Adrenal gland (tissue), 12 donors: Measurements from ENCODE around the gene MKRN2. TPM values are rescaled to one million over a fixed set of nuclear protein-coding genes. Genes with fewer than 3 reads are reported as not detected.
"Not testable (repeated sequence)": the region's sequence is repeated elsewhere in the genome, so short reads cannot be mapped to it uniquely, and the experiment has no call there.

Experiments
- DNase-seq, 7 donors: peaks; one replicate each; pipeline ENCODE4 v3.0.0-alpha.2; 2019 to 2020
- H3K27ac ChIP-seq, 5 donors: fragments of 200-600 bp; sonication (generic) in 4 of 5; 1 replicate in 3 of 5; 2 replicates in 2 of 5; pipeline versions ENCODE4 v1.5.1 to v1.8.0; 2016 to 2020; ENCODE audit warnings: mild to moderate bottlenecking in 1 of 5
- H3K27me3 ChIP-seq: fragments of 200-600 bp; 2 replicates; pipeline ENCODE4 v1.8.0; 2021
- H3K36me3 ChIP-seq, 2 donors: fragments of 200-600 bp; replicated peaks in 1 of 2; 1 replicate in 1 of 2; 2 replicates in 1 of 2; pipeline versions ENCODE4 v1.5.1 to v1.8.0; 2018 to 2022
- H3K4me1 ChIP-seq, 2 donors: fragments of 200-600 bp; replicated peaks in 1 of 2; 1 replicate in 1 of 2; 2 replicates in 1 of 2; pipeline versions ENCODE4 v1.5.1 to v1.8.0; 2018 to 2021
- H3K4me3 ChIP-seq, 4 donors: fragments of 200-600 bp; sonication (generic) in 3 of 4; one replicate each; pipeline ENCODE4 v1.5.1; 2016 to 2018
- H3K9me3 ChIP-seq, 3 donors: fragments of 200-600 bp; sonication (generic) in 1 of 3; replicated peaks in 1 of 3; 1 replicate in 2 of 3; 2 replicates in 1 of 3; pipeline versions ENCODE4 v1.5.1 to v1.8.0; 2016 to 2021
- CTCF ChIP-seq, 6 experiments: fragments of 450-650 bp in 4 of 6; fragments of 200-600 bp in 2 of 6; sonication (generic) in 1 of 6; IDR thresholded peaks; 1 replicate in 5 of 6; 2 replicates in 1 of 6; pipeline versions ENCODE4 v1.5.1 to v1.8.0; 2016 to 2021; ENCODE audit warnings: antibody characterized with exemption in 6 of 6, mild to moderate bottlenecking in 2 of 6, moderate library complexity in 1 of 6
- POLR2A ChIP-seq, 2 donors: fragments of 450-650 bp; IDR thresholded peaks; one replicate each; pipeline ENCODE4 v1.6.1; 2017; ENCODE audit warnings: antibody characterized with exemption in 2 of 2, mild to moderate bottlenecking in 2 of 2, moderate library complexity in 1 of 2
- WGBS, 4 donors: extraction: QIAGEN DNeasy Blood & Tissue Kit in 2 of 4; methylation state at CpG; one replicate each; pipeline versions ENCODE4 v1.1.5 to v1.1.7; 2013 to 2017; 5-methylcytosine and 5-hydroxymethylcytosine counted together
- intact Hi-C, 2 donors: fragments of 100-400 bp; cut with DNase I; formaldehyde crosslinking; loops; one replicate each; pipeline versions ENCODE4 v1.14.1 to v1.15.0; 2022 to 2023
- polyA plus RNA-seq, 3 donors: library from polyadenylated mRNA; stranded (reverse); fragments of 200-250 nt in 2 of 3; fragments of 350-450 nt in 1 of 3; fragmentation: Illumina TruSeq in 1 of 3; extraction: RNeasy Lipid Tissue Mini Kit (QIAGEN cat#74804) in 1 of 3; gene quantifications; one replicate each; pipeline ENCODE4 v1.2.3, GENCODE V29; 2013 to 2014
- total RNA-seq, 9 donors: library from RNA; depleted of rRNA in 4 of 9; stranded (reverse); fragments of >200 nt in 4 of 9; fragments of 120-200 nt in 1 of 9; fragmentation: NEBNext Ultra II Directional in 1 of 9; extraction: Animal tissue kit (Norgen Biotek cat#: 25700) in 1 of 9; gene quantifications; one replicate each; pipeline versions ENCODE4 v1.1.0 to v1.2.4, GENCODE V29; 2013 to 2023
- donor health status: healthy with polysubstance abuse.
- donor health status: Bipolar disorder and iron deficiency.
- donor health status: DM: yes; HTN: yes; CAD: no.
- donor health status: DM: no; HTN: no; CAD: no.
- donor health status: DM: no; HTN: no; CAD: no.
- donor health status: DM: yes; HTN: yes; CAD: no.

MKRN2 gene
- total and polyA plus RNA-seq, 12 donors, result 15.8 to 40.9 (median 23.9) TPM

GRCh38 chr3:12527757-12528143 is 29.1 kb upstream of the MKRN2 start:
- intact Hi-C loops, result no loop called here
- no peaks in the 10 kb centered on the region for H3K9me3 ChIP-seq
- DNase-seq, result peak in 5 of 7 donors; percentile 12 to 37 (median 26)
- H3K4me3 ChIP-seq, result no peak overlapping the region
- peak overlapping the region in 2 of 5 donors; percentile 62 to 74 for H3K27ac ChIP-seq
- peaks cover 0 to 25% of the 10 kb centered on the region in 2 donors for H3K36me3 ChIP-seq
- no peaks in the 10 kb centered on the region for H3K27me3 ChIP-seq
- no peak for TF ChIP-seq CTCF (IDR thresholded peaks at IDR 0.05)
- TF ChIP-seq POLR2A (IDR thresholded peaks at IDR 0.05), result no peak
- H3K4me1 ChIP-seq, result peaks cover 4 to 6% of the 10 kb centered on the region in 2 donors
- 49 to 61% (median 57%) methylated on average over 3 of the region's 3 CpGs for WGBS, 4 donors

GRCh38 chr3:12532182-12532581 is 24.7 kb upstream of the MKRN2 start:
- no peaks in the 10 kb centered on the region for H3K9me3 ChIP-seq
- no peak for DNase-seq
- H3K27me3 ChIP-seq, result no peaks in the 10 kb centered on the region
- peaks cover 0 to 31% of the 10 kb centered on the region in 2 donors for H3K36me3 ChIP-seq
- intact Hi-C loops, result no loop called here
- TF ChIP-seq CTCF (IDR thresholded peaks at IDR 0.05) (no peak), POLR2A (IDR thresholded peaks at IDR 0.05) (no peak)
- WGBS, 4 donors, result 93 to 98% (median 96%) methylated on average over 5 of the region's 5 CpGs
- H3K27ac ChIP-seq, result no peak overlapping the region
- H3K4me3 ChIP-seq, result no peak overlapping the region
- peaks cover 0 to 4% of the 10 kb centered on the region in 2 donors for H3K4me1 ChIP-seq

- no peak for DNase-seq
- H3K9me3 ChIP-seq, result no peaks in the 10 kb centered on the region
- WGBS, 4 donors, result 85 to 87% (median 87%) methylated on average over 6 of the region's 6 CpGs
- intact Hi-C loops, result no loop called here
- no peaks in the 10 kb centered on the region for H3K4me1 ChIP-seq
- no peak overlapping the region for H3K27ac ChIP-seq
- TF ChIP-seq CTCF (IDR thresholded peaks at IDR 0.05), result peak; percentile 10 to 35 (median 24)
- no peak for TF ChIP-seq POLR2A (IDR thresholded peaks at IDR 0.05)
- no peaks in the 10 kb centered on the region for H3K27me3 ChIP-seq
- peaks cover 0 to 18% of the 10 kb centered on the region in 2 donors for H3K36me3 ChIP-seq
- H3K4me3 ChIP-seq, result no peak overlapping the region
Measured at GRCh38 chr3:12536423-12536822, 20.5 kb upstream of the MKRN2 start.

- H3K27me3 ChIP-seq, result no peaks in the 10 kb centered on the region
- DNase-seq, result no peak
- no peak overlapping the region for H3K4me3 ChIP-seq
- 74 to 79% (median 77%) methylated on average over 8 of the region's 8 CpGs for WGBS, 4 donors
- no peaks in the 10 kb centered on the region for H3K36me3 ChIP-seq
- intact Hi-C loops, result no loop called here
- TF ChIP-seq CTCF (IDR thresholded peaks at IDR 0.05), result no peak
- TF ChIP-seq POLR2A (IDR thresholded peaks at IDR 0.05), result no peak
- no peaks in the 10 kb centered on the region for H3K4me1 ChIP-seq
- no peaks in the 10 kb centered on the region for H3K9me3 ChIP-seq
- no peak overlapping the region for H3K27ac ChIP-seq
Measured at GRCh38 chr3:12541625-12542024, 15.3 kb upstream of the MKRN2 start.

GRCh38 chr3:12543497-12543896 is 13.4 kb upstream of the MKRN2 start:
- H3K4me3 ChIP-seq, H3K27ac ChIP-seq, H3K27me3 ChIP-seq, intact Hi-C loops, H3K9me3 ChIP-seq, H3K36me3 ChIP-seq, DNase-seq, H3K4me1 ChIP-seq: not testable (repeated sequence)
- 88 to 92% (median 89%) methylated on average over 12 of the region's 12 CpGs for WGBS, 4 donors
